ENCODE measurements around the gene SCAF8. TPM values are rescaled to one million over a fixed set of nuclear protein-coding genes. Genes with fewer than 3 reads are reported as not detected.

Gene SCAF8
- total RNA-seq, 1 experiment from 2014 or later, result 28.6 TPM

GRCh38 chr6:154689493-154690255 is 43.5 kb upstream of the SCAF8 start:
- no peaks in the 10 kb centered on the region for H3K36me3 Mint-ChIP-seq (ENCODE audit: insufficient read depth, unreplicated experiment)
- H3K9me3 Mint-ChIP-seq (ENCODE audit: low read depth, unreplicated experiment), result no peaks in the 10 kb centered on the region
- CTCF ChIA-PET, result no interaction called here
- no peak for TF ChIP-seq CTCF (IDR thresholded peaks at IDR 0.05; ENCODE audit: unreplicated experiment)
- no peaks in the 10 kb centered on the region for H3K27me3 Mint-ChIP-seq (ENCODE audit: unreplicated experiment)
- no peaks in the 10 kb centered on the region for H3K4me1 Mint-ChIP-seq (ENCODE audit: low read depth, unreplicated experiment)
- H3K4me3 Mint-ChIP-seq (ENCODE audit: low read depth, unreplicated experiment), result no peak overlapping the region
- BruUV-seq (replicated peaks), result no TSS peak
- intact Hi-C loops (cut with micrococcal nuclease; ENCODE audit: unreplicated experiment), result no loop called here
- no peak overlapping the region for H3K27ac Mint-ChIP-seq (ENCODE audit: unreplicated experiment)
- DNase-seq, result no peak

GRCh38 chr6:154690857-154691256 is 42.4 kb upstream of the SCAF8 start:
- no peak overlapping the region for H3K4me3 Mint-ChIP-seq (ENCODE audit: low read depth, unreplicated experiment)
- no peaks in the 10 kb centered on the region for H3K27me3 Mint-ChIP-seq (ENCODE audit: unreplicated experiment)
- intact Hi-C loops (cut with micrococcal nuclease; ENCODE audit: unreplicated experiment), result no loop called here
- TF ChIP-seq CTCF (IDR thresholded peaks at IDR 0.05; ENCODE audit: unreplicated experiment), result no peak
- H3K36me3 Mint-ChIP-seq (ENCODE audit: insufficient read depth, unreplicated experiment), result no peaks in the 10 kb centered on the region
- DNase-seq, result no peak
- no peaks in the 10 kb centered on the region for H3K9me3 Mint-ChIP-seq (ENCODE audit: low read depth, unreplicated experiment)
- no peaks in the 10 kb centered on the region for H3K4me1 Mint-ChIP-seq (ENCODE audit: low read depth, unreplicated experiment)
- CTCF ChIA-PET, result no interaction called here
- no peak overlapping the region for H3K27ac Mint-ChIP-seq (ENCODE audit: unreplicated experiment)
- BruUV-seq (replicated peaks), result no TSS peak

GRCh38 chr6:154696661-154697060 is 36.6 kb upstream of the SCAF8 start:
- no peak for DNase-seq
- CTCF ChIA-PET, result interaction anchor here (0.7 kb wide), 1 partner anchor 47 kb away, joined by 3 read pairs; no protein-coding TSS in a partner anchor
- Mint-ChIP-seq H3K36me3 (ENCODE audit: insufficient read depth, unreplicated experiment) (no peaks in the 10 kb centered on the region), H3K27ac (ENCODE audit: unreplicated experiment) (no peak overlapping the region), H3K4me1 (ENCODE audit: low read depth, unreplicated experiment) (no peaks in the 10 kb centered on the region), H3K4me3 (ENCODE audit: low read depth, unreplicated experiment) (no peak overlapping the region), H3K9me3 (ENCODE audit: low read depth, unreplicated experiment) (no peaks in the 10 kb centered on the region), H3K27me3 (ENCODE audit: unreplicated experiment) (peaks cover under 1% of the 10 kb centered on the region)
- intact Hi-C loops (cut with micrococcal nuclease; ENCODE audit: unreplicated experiment), result no loop called here
- no TSS peak for BruUV-seq (replicated peaks)
- no peak for TF ChIP-seq CTCF (IDR thresholded peaks at IDR 0.05; ENCODE audit: unreplicated experiment)

- H3K27me3 Mint-ChIP-seq (ENCODE audit: unreplicated experiment), result peaks cover 23% of the 10 kb centered on the region
Measured at GRCh38 chr6:154703124-154703523, 30.1 kb upstream of the SCAF8 start.

More at GRCh38 chr6:154703124-154703523, 30.1 kb upstream of the SCAF8 start:
- CTCF ChIA-PET, result no interaction called here
- H3K4me1 Mint-ChIP-seq (ENCODE audit: low read depth, unreplicated experiment), result no peaks in the 10 kb centered on the region
- no peaks in the 10 kb centered on the region for H3K36me3 Mint-ChIP-seq (ENCODE audit: insufficient read depth, unreplicated experiment)
- no peak for TF ChIP-seq CTCF (IDR thresholded peaks at IDR 0.05; ENCODE audit: unreplicated experiment)
- no peak for DNase-seq
- BruUV-seq (replicated peaks), result no TSS peak
- H3K27ac Mint-ChIP-seq (ENCODE audit: unreplicated experiment), result no peak overlapping the region
- intact Hi-C loops (cut with micrococcal nuclease; ENCODE audit: unreplicated experiment), result no loop called here
- H3K9me3 Mint-ChIP-seq (ENCODE audit: low read depth, unreplicated experiment), result no peaks in the 10 kb centered on the region
- no peak overlapping the region for H3K4me3 Mint-ChIP-seq (ENCODE audit: low read depth, unreplicated experiment)

Data from Calu3 (cell line).